Left ventricle myocardium inferior (tissue), 1 donor: ENCODE results near the gene HOXB9. TPM values are rescaled to one million over a fixed set of nuclear protein-coding genes. Genes with fewer than 3 reads are reported as not detected.

Experiments
- DNase-seq: peaks from one replicate; pipeline ENCODE4 v3.0.0-alpha.2; 2020
- H3K27ac ChIP-seq: fragments of 200-600 bp; replicated peaks from 2 replicates; pipeline ENCODE4 v1.8.0; 2021
- H3K27me3 ChIP-seq: fragments of 200-600 bp; 2 replicates; pipeline ENCODE4 v1.8.0; 2021; ENCODE audit warnings: low read depth
- H3K36me3 ChIP-seq: fragments of 200-600 bp; 2 replicates; pipeline ENCODE4 v1.8.0; 2021
- H3K4me1 ChIP-seq: fragments of 200-600 bp; 2 replicates; pipeline ENCODE4 v1.8.0; 2021
- H3K4me3 ChIP-seq: fragments of 200-600 bp; 2 replicates; pipeline ENCODE4 v1.8.0; 2021; ENCODE audit warnings: mild to moderate bottlenecking, moderate library complexity
- H3K9me3 ChIP-seq: fragments of 200-600 bp; replicated peaks from 2 replicates; pipeline ENCODE4 v1.8.0; 2021
- intact Hi-C: fragments of 100-400 bp; cut with micrococcal nuclease; formaldehyde crosslinking; loops from one replicate; pipeline ENCODE4 v1.11.0; 2022
- total RNA-seq: library from RNA; stranded (reverse); fragmentation: NEBNext Ultra II Directional; extraction: Animal tissue kit (Norgen Biotek cat#: 25700); gene quantifications from one replicate; pipeline ENCODE4 v1.2.1, GENCODE V29; 2021
- TF ChIP-seq, protein P1 (sequence below): fragments of 200-600 bp; IDR thresholded peaks from 2 replicates; pipeline ENCODE4 v1.8.0; 2021; ENCODE audit warnings: antibody characterized with exemption, mild to moderate bottlenecking, borderline replicate concordance
- donor health status: DM: no; HTN: yes; CAD: no; lungs with severe emphysema.

HOXB9 gene
- total RNA-seq, 1 donor from 2014 or later: not detected

GRCh38 chr17:48605991-48606891 is 19.9 kb downstream of the HOXB9 start:
- TF ChIP-seq, protein P1, sequence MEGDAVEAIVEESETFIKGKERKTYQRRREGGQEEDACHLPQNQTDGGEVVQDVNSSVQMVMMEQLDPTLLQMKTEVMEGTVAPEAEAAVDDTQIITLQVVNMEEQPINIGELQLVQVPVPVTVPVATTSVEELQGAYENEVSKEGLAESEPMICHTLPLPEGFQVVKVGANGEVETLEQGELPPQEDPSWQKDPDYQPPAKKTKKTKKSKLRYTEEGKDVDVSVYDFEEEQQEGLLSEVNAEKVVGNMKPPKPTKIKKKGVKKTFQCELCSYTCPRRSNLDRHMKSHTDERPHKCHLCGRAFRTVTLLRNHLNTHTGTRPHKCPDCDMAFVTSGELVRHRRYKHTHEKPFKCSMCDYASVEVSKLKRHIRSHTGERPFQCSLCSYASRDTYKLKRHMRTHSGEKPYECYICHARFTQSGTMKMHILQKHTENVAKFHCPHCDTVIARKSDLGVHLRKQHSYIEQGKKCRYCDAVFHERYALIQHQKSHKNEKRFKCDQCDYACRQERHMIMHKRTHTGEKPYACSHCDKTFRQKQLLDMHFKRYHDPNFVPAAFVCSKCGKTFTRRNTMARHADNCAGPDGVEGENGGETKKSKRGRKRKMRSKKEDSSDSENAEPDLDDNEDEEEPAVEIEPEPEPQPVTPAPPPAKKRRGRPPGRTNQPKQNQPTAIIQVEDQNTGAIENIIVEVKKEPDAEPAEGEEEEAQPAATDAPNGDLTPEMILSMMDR: no peak
- Histone ChIP-seq H3K27me3 (peaks cover 100% of the 10 kb centered on the region), H3K9me3 (no peaks in the 10 kb centered on the region), H3K36me3 (no peaks in the 10 kb centered on the region), H3K4me3 (no peak overlapping the region), H3K27ac (no peak overlapping the region), H3K4me1 (peaks cover 19% of the 10 kb centered on the region)
- no peak for DNase-seq
- intact Hi-C loops: no loop called here

- TF ChIP-seq, protein P1: no peak
- H3K27me3 ChIP-seq: peaks cover 100% of the 10 kb centered on the region
- no peaks in the 10 kb centered on the region for H3K36me3 ChIP-seq
- intact Hi-C loops: no loop called here
- DNase-seq: no peak
- no peak overlapping the region for H3K4me3 ChIP-seq
- no peaks in the 10 kb centered on the region for H3K9me3 ChIP-seq
- H3K27ac ChIP-seq: no peak overlapping the region
- peaks cover 12% of the 10 kb centered on the region for H3K4me1 ChIP-seq
Observed at GRCh38 chr17:48605409-48605919, 20.7 kb downstream of the HOXB9 start.

- intact Hi-C loops: no loop called here
- H3K27ac ChIP-seq: peak within 1 kb of the TSS; percentile 30
- TF ChIP-seq, protein P1: no peak
- no peaks in the 10 kb centered on the region for H3K9me3 ChIP-seq
- peaks cover 6% of the 10 kb centered on the region for H3K4me1 ChIP-seq
- H3K27me3 ChIP-seq: peaks cover 100% of the 10 kb centered on the region
- H3K4me3 ChIP-seq: peak within 1 kb of the TSS; percentile 49
- H3K36me3 ChIP-seq: no peaks in the 10 kb centered on the region
- no peak for DNase-seq
Observed at GRCh38 chr17:48604770-48605329, 21.3 kb downstream of the HOXB9 start, which contains the start of gene HOXB6. Gene HOXB6, minus strand, starts transcription at chr17:48604986. Its CDS starts 6,836 bp downstream, at chr17:48598150.

GRCh38 chr17:48603959-48604769 is 22.0 kb downstream of the HOXB9 start:
- Histone ChIP-seq H3K27ac (peak overlapping the region; percentile 30), H3K4me3 (peak overlapping the region; percentile 49)

More at GRCh38 chr17:48603959-48604769, 22.0 kb downstream of the HOXB9 start:
- TF ChIP-seq, protein P1: no peak
- Histone ChIP-seq H3K36me3 (no peaks in the 10 kb centered on the region), H3K4me1 (peaks cover 4% of the 10 kb centered on the region), H3K9me3 (no peaks in the 10 kb centered on the region), H3K27me3 (peaks cover 100% of the 10 kb centered on the region)
- intact Hi-C loops: no loop called here
- no peak for DNase-seq
